HG03558 (cell line): ENCODE results near the gene TH.
"Not testable (repeated sequence)": the region's sequence is repeated elsewhere in the genome, so short reads cannot be mapped to it uniquely, and the experiment has no call there.

Source experiments
- ATAC-seq: cut with Tn5 transposase; IDR thresholded peaks from one replicate; pipeline ENCODE4 v1.9.1; 2021; ENCODE audit warnings: moderate number of reproducible peaks; ENCODE audit not compliant: unreplicated experiment; ENCODE audit errors: extremely low read depth

Gene TH

GRCh38 chr11:2196970-2197770 lies 25.6 kb upstream of the TH start:
- no peak for ATAC-seq

- ATAC-seq = no peak
Measured at GRCh38 chr11:2195756-2196088, 24.1 kb upstream of the TH start.

GRCh38 chr11:2194877-2195755 lies 23.5 kb upstream of the TH start:
- ATAC-seq = no peak

GRCh38 chr11:2193888-2194595 lies 22.4 kb upstream of the TH start:
- not testable (repeated sequence) for ATAC-seq

- ATAC-seq = no peak
Measured at GRCh38 chr11:2193099-2193887, 21.7 kb upstream of the TH start.

GRCh38 chr11:2192435-2192834 lies 20.8 kb upstream of the TH start:
- ATAC-seq = no peak

- ATAC-seq = no peak
Measured at GRCh38 chr11:2191883-2192282, 20.3 kb upstream of the TH start.

- no peak for ATAC-seq
Measured at GRCh38 chr11:2190657-2191471, 19.2 kb upstream of the TH start.

GRCh38 chr11:2189938-2190656 lies 18.5 kb upstream of the TH start:
- ATAC-seq = no peak

- ATAC-seq = no peak
Measured at GRCh38 chr11:2188745-2189144, 17.1 kb upstream of the TH start.

- no peak for ATAC-seq
Measured at GRCh38 chr11:2187280-2187707, 15.7 kb upstream of the TH start.

GRCh38 chr11:2186669-2187279 lies 15.2 kb upstream of the TH start:
- ATAC-seq = no peak

GRCh38 chr11:2185324-2186085 lies 13.9 kb upstream of the TH start:
- no peak for ATAC-seq

GRCh38 chr11:2182692-2183474 lies 11.3 kb upstream of the TH start:
- ATAC-seq = no peak

- no peak for ATAC-seq
Measured at GRCh38 chr11:2182075-2182474, 10.5 kb upstream of the TH start.

GRCh38 chr11:2180789-2181370 lies 9.3 kb upstream of the TH start:
- no peak for ATAC-seq
